Neural progenitor cell (in vitro differentiated cells): Measurements from ENCODE around the gene ASZ1.

Experiments
- CTCF ChIP-seq: fragments of 200-600 bp; sonication (generic); IDR thresholded peaks from 2 replicates; pipeline ENCODE4 v1.5.1; 2017; ENCODE audit warnings: antibody characterized with exemption, mild to moderate bottlenecking
- EZH2 ChIP-seq: fragments of 200-600 bp; sonication (generic); IDR thresholded peaks from 2 replicates; pipeline ENCODE4 v1.6.1; 2017; ENCODE audit warnings: antibody characterized with exemption, mild to moderate bottlenecking, moderate library complexity
- EZH2phosphoT487 ChIP-seq: fragments of 200-600 bp; sonication (generic); IDR thresholded peaks from 2 replicates; pipeline ENCODE4 v1.6.1; 2017; ENCODE audit warnings: antibody characterized with exemption

DNA sequence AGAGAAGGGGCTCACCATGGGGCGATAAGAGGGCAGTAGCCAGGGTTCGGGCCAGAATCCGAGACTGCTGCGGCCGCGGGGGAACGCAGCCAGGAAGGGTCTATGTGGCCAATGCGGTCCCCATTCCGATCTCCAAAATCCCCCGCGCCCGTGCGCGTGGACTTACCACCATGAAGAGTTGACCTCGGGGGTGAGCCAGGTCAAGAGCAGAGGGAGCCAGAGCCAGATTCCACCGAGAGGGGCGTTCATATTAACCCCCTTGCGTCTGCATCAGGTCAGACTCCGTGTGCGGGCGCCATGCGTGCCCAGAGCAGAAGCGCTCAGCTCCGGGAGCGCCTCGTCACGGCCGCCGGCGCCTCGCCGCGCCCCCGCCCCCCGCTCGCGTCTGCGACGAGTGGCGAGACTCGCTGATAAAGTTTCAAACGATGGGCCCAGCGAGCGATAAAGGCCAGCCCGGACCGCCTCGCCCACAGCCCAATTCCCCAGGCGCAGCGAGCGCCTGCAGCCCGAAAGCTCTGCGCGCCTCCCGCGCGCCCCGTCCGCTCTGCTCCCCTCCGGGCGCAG, 104.5 kb downstream of the ASZ1 start, which contains the start of gene WNT2:
- no peak for TF ChIP-seq CTCF
- peak; percentile 94 for TF ChIP-seq EZH2
- TF ChIP-seq EZH2phosphoT487: peak; percentile 92
